H1 (cell line): ENCODE measurements around the gene KRT80. TPM values are rescaled to one million over a fixed set of nuclear protein-coding genes. Genes with fewer than 3 reads are reported as not detected.

Source experiments
- CTCF ChIA-PET: fragments of 300-600 bp; sonication (Branson Sonifier 250); formaldehyde crosslinking; loops from one replicate; lab custom pipeline; 2021; ENCODE audit not compliant: partially characterized antibody; lab: Charles Lee
- POLR2A ChIA-PET: fragments of 300-600 bp; sonication (Branson Sonifier 250); formaldehyde crosslinking; loops from one replicate; lab custom pipeline; 2021; ENCODE audit warnings: inconsistent platforms; ENCODE audit not compliant: partially characterized antibody; lab: Charles Lee
- DNase-seq, 2 experiments: peaks; one replicate each; pipeline versions ENCODE4 v3.0.0 to v3.0.0-alpha.2; 2010 to 2022; ENCODE audit warnings: low spot score in 2 of 2, low read depth in 1 of 2, mixed read lengths in 1 of 2
- FAIRE-seq: peaks from 2 replicates; lab custom pipeline; 2011; peaks lifted over from hg19 to GRCh38; lab: Jason Lieb, UNC
- H2AFZ ChIP-seq: 2 replicates; pipeline ENCODE4 v1.8.1; 2012; ENCODE audit warnings: low read length, inconsistent platforms
- H2AK5ac ChIP-seq: 2 replicates; pipeline ENCODE4 v1.6.1; 2013; ENCODE audit warnings: low read depth, low read length
- H2BK120ac ChIP-seq: replicated peaks from 2 replicates; pipeline ENCODE3; 2013; ENCODE audit warnings: low read depth, low read length, inconsistent platforms
- H2BK12ac ChIP-seq: 2 replicates; pipeline ENCODE4 v1.6.1; 2013; ENCODE audit warnings: low read depth, low read length
- H2BK15ac ChIP-seq: 2 replicates; pipeline ENCODE4 v1.6.1; 2013; ENCODE audit warnings: low read length
- H2BK20ac ChIP-seq: 2 replicates; pipeline ENCODE4 v1.6.1; 2013; ENCODE audit warnings: low read length
- H2BK5ac ChIP-seq: 2 replicates; pipeline ENCODE4 v1.6.1; 2013; ENCODE audit warnings: low read depth, low read length
- H3K14ac ChIP-seq: 2 replicates; pipeline ENCODE4 v1.6.1; 2013; ENCODE audit warnings: inconsistent platforms; ENCODE audit not compliant: insufficient read length
- H3K18ac ChIP-seq: 2 replicates; pipeline ENCODE4 v1.6.1; 2013; ENCODE audit warnings: low read length; ENCODE audit errors: extremely low read depth
- H3K23ac ChIP-seq: 2 replicates; pipeline ENCODE4 v1.6.1; 2013; ENCODE audit warnings: inconsistent platforms; ENCODE audit not compliant: insufficient read length
- H3K23me2 ChIP-seq: 2 replicates; pipeline ENCODE4 v1.6.1; 2013; ENCODE audit warnings: low read depth, low read length
- H3K27ac ChIP-seq: 2 replicates; pipeline ENCODE4 v1.6.1; 2011; ENCODE audit warnings: low read depth, low read length, inconsistent platforms
- H3K27me3 ChIP-seq, 4 experiments: replicated peaks in 1 of 4; 1 replicate in 1 of 4; 2 replicates in 3 of 4; pipeline versions ENCODE4 v1.6.1 to v1.8.1; 2011 to 2013; ENCODE audit warnings: low read length in 3 of 4, mild to moderate bottlenecking in 3 of 4, inconsistent platforms in 2 of 4, mixed read lengths in 2 of 4, moderate library complexity in 1 of 4; ENCODE audit not compliant: control insufficient read depth in 3 of 4, insufficient read depth in 3 of 4; ENCODE audit errors: extremely low read depth in 1 of 4
- H3K36me3 ChIP-seq, 4 experiments: 2 replicates each; pipeline versions ENCODE4 v1.6.1 to v1.8.1; 2011 to 2013; ENCODE audit warnings: mild to moderate bottlenecking in 4 of 4, low read length in 3 of 4, moderate library complexity in 2 of 4, control low read depth in 1 of 4, inconsistent platforms in 1 of 4; ENCODE audit not compliant: insufficient read depth in 4 of 4, control insufficient read depth in 2 of 4
- H3K4ac ChIP-seq: replicated peaks from 2 replicates; pipeline ENCODE3; 2013; ENCODE audit warnings: low read length, low read depth, mixed read lengths, inconsistent platforms; ENCODE audit not compliant: insufficient read length
- H3K4me1 ChIP-seq, 4 experiments: replicated peaks in 1 of 4; 1 replicate in 1 of 4; 2 replicates in 3 of 4; pipeline versions ENCODE4 v1.6.1 to v1.8.1; 2011 to 2013; ENCODE audit warnings: low read length in 3 of 4, inconsistent platforms in 2 of 4, mixed read lengths in 1 of 4; ENCODE audit not compliant: insufficient read depth in 4 of 4, control insufficient read depth in 3 of 4
- H3K4me2 ChIP-seq, 2 experiments: 2 replicates each; pipeline versions ENCODE4 v1.6.1 to v1.8.1; 2011 to 2013; ENCODE audit warnings: low read depth in 2 of 2, low read length in 2 of 2, control low read depth in 1 of 2, inconsistent platforms in 1 of 2, mild to moderate bottlenecking in 1 of 2; ENCODE audit not compliant: insufficient read depth in 1 of 2
- H3K4me3 ChIP-seq, 4 experiments: fragments of 200-600, 300-600 bp in 1 of 4; sonication (generic), shearing (Covaris generic), sonication (Bioruptor Twin) in 1 of 4; 2 replicates each; pipeline versions ENCODE4 v1.5.1 to v1.8.1; 2011 to 2016; ENCODE audit warnings: low read length in 4 of 4, low read depth in 3 of 4, control low read depth in 2 of 4, inconsistent platforms in 2 of 4, mild to moderate bottlenecking in 2 of 4, mixed read lengths in 1 of 4, moderate library complexity in 1 of 4; ENCODE audit not compliant: insufficient read depth in 2 of 4; ENCODE audit errors: extremely low read depth in 1 of 4
- H3K56ac ChIP-seq: replicated peaks from 2 replicates; pipeline ENCODE3; 2013; ENCODE audit warnings: low read depth, mild to moderate bottlenecking, mixed read lengths, low read length, inconsistent platforms; ENCODE audit not compliant: insufficient read length
- H3K79me1 ChIP-seq: 2 replicates; pipeline ENCODE4 v1.6.1; 2013; ENCODE audit warnings: low read depth, low read length, control low read depth
- H3K79me2 ChIP-seq, 2 experiments: 2 replicates each; pipeline versions ENCODE4 v1.6.1 to v1.8.1; 2012 to 2013; ENCODE audit warnings: low read length in 2 of 2, mild to moderate bottlenecking in 2 of 2, inconsistent platforms in 1 of 2; ENCODE audit not compliant: insufficient read depth in 2 of 2, control insufficient read depth in 1 of 2
- H3K9ac ChIP-seq, 4 experiments: replicated peaks in 1 of 4; 1 replicate in 1 of 4; 2 replicates in 3 of 4; pipeline versions ENCODE4 v1.6.1 to v1.8.1; 2011 to 2013; ENCODE audit warnings: low read depth in 3 of 4, low read length in 3 of 4, control low read depth in 2 of 4, mild to moderate bottlenecking in 2 of 4, moderate library complexity in 2 of 4, inconsistent platforms in 1 of 4; ENCODE audit errors: extremely low read depth in 1 of 4
- H3K9me3 ChIP-seq, 2 experiments: 2 replicates each; pipeline versions ENCODE4 v1.6.1 to v1.8.1; 2012 to 2013; ENCODE audit warnings: mild to moderate bottlenecking in 2 of 2, moderate library complexity in 2 of 2, control low read depth in 1 of 2, inconsistent platforms in 1 of 2, low read depth in 1 of 2, low read length in 1 of 2, mixed read lengths in 1 of 2; ENCODE audit not compliant: insufficient read depth in 2 of 2
- H4K20me1 ChIP-seq, 2 experiments: replicated peaks in 1 of 2; 2 replicates each; pipeline versions ENCODE3 to v1.8.1; 2011 to 2013; ENCODE audit warnings: inconsistent platforms in 2 of 2, low read length in 2 of 2, mild to moderate bottlenecking in 1 of 2; ENCODE audit not compliant: insufficient read depth in 2 of 2, control insufficient read depth in 1 of 2
- H4K5ac ChIP-seq: 2 replicates; pipeline ENCODE4 v1.6.1; 2013; ENCODE audit warnings: low read length, low read depth, mixed read lengths, inconsistent platforms; ENCODE audit not compliant: insufficient read length
- H4K8ac ChIP-seq: 2 replicates; pipeline ENCODE4 v1.8.0; 2013; ENCODE audit warnings: mild to moderate bottlenecking, moderate library complexity, low read length, inconsistent platforms; ENCODE audit not compliant: insufficient read depth; ENCODE audit errors: extremely low read depth
- H4K91ac ChIP-seq: replicated peaks from 2 replicates; pipeline ENCODE3; 2013; ENCODE audit warnings: low read length, mixed read lengths, inconsistent platforms; ENCODE audit not compliant: insufficient read length
- BRCA1 ChIP-seq: IDR thresholded peaks from 2 replicates; pipeline ENCODE4 v1.6.1; 2012; ENCODE audit warnings: low read depth, low read length, improper control_type of control experiment
- CHD2 ChIP-seq: IDR thresholded peaks from 2 replicates; pipeline ENCODE4 v1.6.1; 2012; ENCODE audit warnings: low read length, improper control_type of control experiment
- CTBP2 ChIP-seq: IDR thresholded peaks from 2 replicates; pipeline ENCODE4 v1.7.0; 2011; ENCODE audit warnings: borderline replicate concordance, mild to moderate bottlenecking, moderate library complexity, mixed read lengths, low read length; ENCODE audit not compliant: insufficient read depth, insufficient read length
- FOSL1 ChIP-seq: IDR thresholded peaks from 2 replicates; pipeline ENCODE4 v1.6.1; 2011; ENCODE audit warnings: mild to moderate bottlenecking, low read depth, low read length, moderate library complexity; ENCODE audit not compliant: insufficient read depth
- KDM4A ChIP-seq: IDR thresholded peaks from one replicate; pipeline ENCODE4 v1.7.1; 2012; ENCODE audit warnings: low read depth, mild to moderate bottlenecking, moderate library complexity, low read length, inconsistent platforms; ENCODE audit not compliant: severe bottlenecking
- KDM5A ChIP-seq: fragments of 200-600 bp; IDR thresholded peaks from 2 replicates; pipeline ENCODE4 v1.7.1; 2012; ENCODE audit warnings: mild to moderate bottlenecking, low read length, inconsistent platforms, mixed read lengths
- MAX ChIP-seq: IDR thresholded peaks from 2 replicates; pipeline ENCODE4 v1.6.1; 2012; ENCODE audit warnings: inconsistent platforms
- NRF1 ChIP-seq: IDR thresholded peaks from 2 replicates; pipeline ENCODE4 v1.6.1; 2011; ENCODE audit warnings: mild to moderate bottlenecking, low read depth, low read length, improper control_type of control experiment
- POLR2A ChIP-seq, 2 experiments: IDR thresholded peaks; 1 replicate in 1 of 2; 2 replicates in 1 of 2; pipeline ENCODE4 v1.6.1; 2011; ENCODE audit warnings: low read depth in 2 of 2, low read length in 2 of 2, mild to moderate bottlenecking in 2 of 2; ENCODE audit errors: control extremely low read depth in 1 of 2
- SIX5 ChIP-seq: IDR thresholded peaks from 2 replicates; pipeline ENCODE4 v1.6.1; 2011; ENCODE audit warnings: mild to moderate bottlenecking, low read depth, low read length
- SP2 ChIP-seq: IDR thresholded peaks from 2 replicates; pipeline ENCODE4 v1.6.1; 2012; ENCODE audit warnings: mild to moderate bottlenecking, low read length, inconsistent platforms
- TBP ChIP-seq: IDR thresholded peaks from 2 replicates; pipeline ENCODE4 v1.6.1; 2011; ENCODE audit warnings: low read depth, low read length, improper control_type of control experiment
- TCF12 ChIP-seq: IDR thresholded peaks from 2 replicates; pipeline ENCODE4 v1.6.1; 2011; ENCODE audit warnings: low read depth, mild to moderate bottlenecking, low read length
- YY1 ChIP-seq: IDR thresholded peaks from 2 replicates; pipeline ENCODE4 v1.6.1; 2011; ENCODE audit warnings: low read depth, mild to moderate bottlenecking, low read length
- WGBS, 2 experiments: shearing (Covaris generic) in 1 of 2; methylation state at CpG; one replicate each; pipeline versions ENCODE4 v1.1.6 to v1.1.7; 2013 to 2015; ENCODE audit warnings: low lambda C conversion rate in 2 of 2, mixed read lengths in 2 of 2, inconsistent platforms in 1 of 2, low coverage in 1 of 2, missing lambda C conversion rate in 1 of 2; ENCODE audit not compliant: insufficient replicate concordance in 2 of 2, insufficient coverage in 1 of 2, insufficient read length in 1 of 2; ENCODE audit errors: extremely low coverage in 1 of 2, missing lambda C conversion rate in 1 of 2; 5-methylcytosine and 5-hydroxymethylcytosine counted together
- polyA plus RNA-seq, 7 experiments: library from polyadenylated mRNA; depleted of rRNA in 3 of 7; stranded (reverse) in 5 of 7; unstranded in 2 of 7; fragments of >200 nt in 5 of 7; fragments of 200-250 nt in 2 of 7; gene quantifications; 1 replicate in 5 of 7; 2 replicates in 1 of 7; 4 replicates in 1 of 7; pipeline versions ENCODE4 v1.2.1 to v1.2.3, GENCODE V29; 2011 to 2013; ENCODE audit warnings: missing spikeins in 2 of 7, mixed read lengths in 2 of 7
- total RNA-seq: library from RNA; stranded (reverse); fragmentation: NEBNext Ultra II Directional; extraction: Animal tissue kit (Norgen Biotek cat#: 25700); gene quantifications from 2 replicates; pipeline ENCODE4 v1.2.1, GENCODE V29; 2021

KRT80 gene
- total and polyA plus RNA-seq, 2 of the 8 experiments (the other 6 are each of a cell fraction or from before 2014, with no cell fraction given) = 0.05 TPM; not detected in 1

GRCh38 chr12:52139579-52140062 lies 52.2 kb downstream of the KRT80 start:
- H4K91ac ChIP-seq = no peak overlapping the region
- ChIA-PET CTCF (interaction anchor here (0.9 to 4.4 kb wide), 32 partner anchors 9 to 745 kb away, joined by 3 to 26 read pairs (median 5); no protein-coding TSS in a partner anchor), POLR2A (interaction anchor here (1.0 to 1.3 kb wide), 2 partner anchors 10 to 14 kb away, joined by 3 read pairs; no protein-coding TSS in a partner anchor)
- no peak overlapping the region for H2BK15ac ChIP-seq
- H2AK5ac ChIP-seq = no peak overlapping the region
- H3K4me2 ChIP-seq = no peak overlapping the region
- H3K36me3 ChIP-seq = no peaks in the 10 kb centered on the region
- no peak overlapping the region for H2BK120ac ChIP-seq
- H3K4me3 ChIP-seq = no peak overlapping the region
- H3K27ac ChIP-seq = no peak overlapping the region
- no peak overlapping the region for H2BK5ac ChIP-seq
- FAIRE-seq = peak; percentile 24
- H3K4ac ChIP-seq = no peak overlapping the region
- no peak overlapping the region; the same call in 1 of the 2 replicates for H2BK12ac ChIP-seq
- H3K56ac ChIP-seq = no peak overlapping the region
- no peaks in the 10 kb centered on the region for H3K9me3 ChIP-seq
- H4K20me1 ChIP-seq = no peaks in the 10 kb centered on the region
- H3K27me3 ChIP-seq = no peaks in the 10 kb centered on the region
- H4K5ac ChIP-seq = no peak overlapping the region
- H3K18ac ChIP-seq = no peak overlapping the region; the same call in 1 of the 2 replicates
- DNase-seq = peak in 1 of 2 experiments; percentile 90
- no peaks in the 10 kb centered on the region; the same call in 1 of the 2 replicates for H3K23me2 ChIP-seq
- WGBS, 2 experiments = 32% methylated on average over 5 of the region's 5 CpGs; no CpG with 5 or more reads in 1 of the 2 experiments
- no peak overlapping the region for H3K9ac ChIP-seq
- peaks cover 0 to 11% (median 5%) of the 10 kb centered on the region in 4 experiments; a peak in 4 of 7 replicates for H3K4me1 ChIP-seq
- H3K14ac ChIP-seq = no peak overlapping the region
- H3K23ac ChIP-seq = no peak overlapping the region
- no peak overlapping the region for H4K8ac ChIP-seq
- 0 out of 2 replicates have a peak overlapping the region, but pooled peaks have one; percentile 93 for H2BK20ac ChIP-seq
- H2AFZ ChIP-seq = 0 out of 2 replicates have a peak overlapping the region, but pooled peaks have one; percentile 36
- no peaks in the 10 kb centered on the region for H3K79me1 ChIP-seq
- no peaks in the 10 kb centered on the region for H3K79me2 ChIP-seq
- TF ChIP-seq TBP = no peak
- peak; percentile 85; the same call in 1 of the 2 replicates for TF ChIP-seq TCF12
- peak; percentile 67 for TF ChIP-seq MAX
- no peak for TF ChIP-seq CTBP2
- no peak for TF ChIP-seq SP2
- no peak for TF ChIP-seq KDM5A
- TF ChIP-seq KDM4A = no peak
- no peak for TF ChIP-seq SIX5
- no peak for TF ChIP-seq NRF1
- no peak for TF ChIP-seq FOSL1
- no peak for TF ChIP-seq POLR2A (IDR thresholded peaks at IDR 0.05; ENCODE audit: control extremely low read depth in 1 of 2, low read depth in 2 of 2, low read length in 2 of 2)
- TF ChIP-seq CHD2 = no peak
- TF ChIP-seq BRCA1 = no peak
- peak; percentile 47; the same call in 1 of the 2 replicates for TF ChIP-seq YY1
